Activated CD4-positive, alpha-beta T cell treated with anti-CD3 and anti-CD28 coated beads, Interleukin-2, amount 50 U/mL, for 48 hours (primary cell): ENCODE measurements around the gene FBXO17.
"Not testable (repeated sequence)": the region's sequence is repeated elsewhere in the genome, so short reads cannot be mapped to it uniquely, and the experiment has no call there.

Experiments used
- DNase-seq, 2 experiments: peaks; one replicate each; pipeline ENCODE4 v3.0.0-alpha.2; 2020

The FBXO17 gene

DNA sequence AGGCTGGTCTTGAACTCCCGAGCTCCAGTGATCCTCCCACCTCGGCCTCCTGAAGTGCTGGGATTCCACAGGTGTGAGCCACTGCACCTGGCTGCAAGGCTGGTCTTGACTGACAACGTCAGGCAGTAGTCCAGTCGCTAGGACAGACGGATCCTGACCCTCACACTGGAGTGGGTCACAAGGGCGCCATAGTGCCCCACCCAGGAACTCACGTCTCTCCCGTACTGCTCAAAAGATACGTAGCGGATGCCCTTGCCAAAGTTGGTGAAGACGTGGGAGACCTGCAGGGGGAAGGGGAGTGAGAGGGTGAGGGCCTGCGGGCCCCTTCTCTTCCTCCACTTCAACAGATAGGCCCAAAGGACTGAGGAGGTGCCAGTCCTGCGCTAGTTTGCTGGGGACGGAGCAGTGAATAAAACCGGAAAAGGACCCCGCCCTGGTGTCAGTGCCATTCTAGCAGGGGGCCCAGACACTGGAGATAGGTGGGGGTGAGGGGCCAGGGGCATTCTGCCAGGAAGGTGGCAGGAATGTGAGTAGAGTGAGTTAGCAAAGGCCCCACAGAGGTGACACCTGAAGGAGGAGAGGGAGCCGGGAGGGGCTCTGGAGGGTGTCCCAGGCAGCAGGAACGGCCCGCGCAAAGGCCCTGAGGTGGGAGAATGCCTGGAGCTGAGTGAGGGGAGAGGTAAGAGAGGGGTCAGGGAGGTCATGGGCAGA lies 32.9 kb downstream of the FBXO17 start:
- DNase-seq, result no peak

DNA sequence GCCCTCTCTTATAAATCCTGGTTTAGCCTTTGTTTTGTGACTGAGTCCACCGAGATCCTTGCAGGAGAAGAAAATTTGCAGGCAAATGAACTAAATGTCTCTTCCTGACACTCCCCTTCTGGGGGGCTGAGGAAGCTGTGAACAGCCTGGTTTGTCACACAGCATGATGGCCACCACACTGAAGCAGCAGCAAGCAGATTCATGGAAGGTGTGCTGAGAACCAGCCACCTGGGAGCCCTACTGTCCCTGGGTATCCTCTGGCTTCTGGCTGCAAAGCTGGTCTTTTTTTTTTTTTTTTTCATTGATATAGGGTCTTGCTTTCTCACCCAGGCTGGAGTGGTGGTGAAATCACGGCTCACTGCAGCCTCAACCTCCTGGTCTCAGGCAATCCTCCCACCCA lies 33.6 kb downstream of the FBXO17 start:
- no peak for DNase-seq

DNA sequence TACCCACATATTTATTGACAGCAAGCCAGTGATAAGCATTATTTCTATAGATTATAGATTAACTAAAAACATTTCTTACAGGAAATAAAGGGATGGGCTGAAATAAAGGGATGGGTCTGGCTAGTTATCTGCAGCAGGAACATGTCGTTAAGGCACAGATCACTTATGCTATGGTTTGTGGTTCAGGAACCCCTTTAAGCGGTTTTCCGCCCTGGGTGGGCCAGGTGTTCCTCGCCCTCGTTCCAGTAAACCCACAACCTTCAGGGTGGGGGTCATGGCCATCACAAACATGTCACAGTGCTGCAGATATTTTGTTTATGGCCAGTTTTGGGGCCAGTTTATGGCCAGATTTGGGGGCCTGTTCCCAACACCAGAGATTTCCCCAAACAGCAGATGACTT lies 34.1 kb downstream of the FBXO17 start:
- DNase-seq, result not testable (repeated sequence)

DNA sequence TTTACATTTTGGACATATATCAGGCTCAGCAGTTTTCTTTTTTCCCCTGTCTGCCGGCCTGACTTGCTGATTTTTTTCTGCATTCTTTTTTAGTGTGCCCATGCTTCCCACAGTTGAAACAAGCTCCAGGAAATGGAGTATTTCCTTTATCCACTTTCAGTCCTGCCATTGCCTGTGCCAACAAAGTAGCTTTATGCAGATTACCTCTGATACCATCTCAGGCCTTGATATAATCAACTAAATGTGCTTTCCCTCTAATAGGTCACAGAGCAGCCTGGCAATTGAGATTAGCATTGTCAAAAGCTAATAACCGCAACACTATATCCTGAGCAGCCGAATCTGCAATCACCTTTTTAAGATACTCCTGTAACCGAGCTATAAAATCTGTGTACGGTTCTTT lies 35.6 kb downstream of the FBXO17 start:
- DNase-seq, result no peak

DNA sequence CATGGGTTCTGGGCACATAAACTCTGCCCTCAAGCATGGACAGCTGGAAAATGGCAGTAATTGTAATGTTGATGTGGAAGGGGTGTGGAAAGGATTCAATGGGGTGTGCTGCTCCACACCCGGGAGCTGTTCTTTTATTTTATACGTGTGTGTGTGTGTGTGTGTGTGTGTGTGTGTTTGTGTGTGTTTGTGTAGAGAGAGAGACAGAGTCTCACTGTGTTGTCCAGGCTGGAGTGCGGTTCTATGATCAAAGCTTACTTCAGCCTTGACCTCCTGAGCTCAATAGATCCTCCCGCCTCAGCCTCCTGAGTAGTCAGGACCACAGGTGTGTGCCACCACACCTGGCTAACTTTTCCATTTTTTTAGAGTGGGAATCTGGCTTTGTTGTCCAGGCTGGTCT lies 42.0 kb downstream of the FBXO17 start:
- DNase-seq, result no peak

DNA sequence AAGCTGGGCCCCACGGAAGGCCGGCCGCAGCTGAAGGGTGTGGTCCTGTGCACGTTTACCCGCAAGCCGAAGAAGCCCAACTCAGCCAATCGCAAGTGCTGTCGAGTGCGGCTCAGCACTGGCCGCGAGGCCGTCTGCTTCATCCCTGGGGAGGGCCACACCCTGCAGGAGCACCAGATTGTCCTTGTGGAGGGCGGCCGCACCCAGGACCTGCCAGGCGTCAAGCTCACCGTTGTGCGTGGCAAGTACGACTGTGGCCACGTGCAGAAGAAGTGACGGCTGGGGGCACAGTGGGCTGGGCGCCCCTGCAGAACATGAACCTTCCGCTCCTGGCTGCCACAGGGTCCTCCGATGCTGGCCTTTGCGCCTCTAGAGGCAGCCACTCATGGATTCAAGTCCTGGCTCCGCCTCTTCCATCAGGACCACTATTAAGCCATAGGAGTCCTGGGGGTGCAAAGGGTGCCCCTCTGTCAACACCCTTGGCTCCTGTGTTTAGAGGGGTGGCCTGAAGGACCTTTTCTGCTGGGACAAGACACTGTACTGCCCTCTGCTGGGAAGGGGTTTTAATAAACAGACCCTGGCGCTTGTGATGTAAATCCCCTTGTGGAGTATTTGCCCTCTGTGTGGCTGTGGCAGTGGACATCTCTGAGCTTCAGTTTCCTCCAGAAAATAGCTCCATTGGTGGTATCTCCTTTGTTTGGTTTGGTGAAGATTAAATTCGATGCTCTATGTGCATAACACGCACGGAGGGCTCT lies 42.9 kb downstream of the FBXO17 start:
- peak in 1 of 2 experiments; percentile 37 for DNase-seq

DNA sequence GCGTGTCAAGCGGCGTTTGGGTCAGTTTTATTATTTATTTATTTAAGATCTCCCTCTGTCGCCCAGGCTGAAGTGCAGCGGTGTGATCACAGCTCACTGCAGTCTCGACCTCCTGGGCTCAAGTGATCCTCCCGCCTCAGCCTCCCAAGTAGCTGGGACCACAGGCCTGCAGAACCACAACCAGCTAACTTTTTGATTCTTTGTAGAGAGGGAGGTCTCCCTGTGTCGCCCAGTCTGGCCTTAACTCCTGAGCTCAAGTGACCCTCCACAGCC lies 44.1 kb downstream of the FBXO17 start:
- DNase-seq, result no peak

DNA sequence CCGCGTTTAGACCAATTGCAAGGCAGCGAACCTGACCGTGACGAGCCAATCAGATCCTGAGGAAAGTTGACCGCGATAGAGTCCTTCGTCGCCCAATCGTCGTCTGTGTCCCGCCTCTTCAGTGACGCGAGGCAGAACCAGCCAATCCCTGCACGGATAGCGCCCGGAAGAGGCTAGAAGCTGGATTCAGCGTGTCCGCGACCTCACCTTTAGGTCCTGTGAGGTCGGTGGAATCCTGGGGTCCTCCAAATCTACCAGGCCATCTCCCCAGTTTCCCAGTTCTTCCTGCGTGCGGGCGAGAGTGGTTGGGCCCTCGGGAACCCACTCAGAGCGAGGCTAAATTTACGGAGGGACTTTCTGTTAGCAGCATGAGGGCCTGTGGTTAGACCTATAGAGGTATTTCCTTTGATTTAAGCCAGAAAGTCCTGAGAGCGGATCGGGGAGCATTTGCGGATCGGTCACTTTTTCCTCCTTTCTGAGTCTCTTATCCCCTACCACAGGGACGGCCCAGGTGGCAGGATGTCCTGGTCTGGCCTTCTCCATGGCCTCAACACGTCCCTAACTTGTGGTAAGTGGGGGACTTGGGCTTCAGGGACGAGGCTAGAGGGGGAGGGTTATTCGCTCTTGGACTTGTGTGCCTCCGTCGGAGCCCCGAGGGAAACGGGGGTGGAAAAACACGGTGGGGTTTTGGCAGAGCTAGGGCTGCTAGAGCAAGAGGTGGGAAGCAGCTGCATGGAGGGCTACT lies 44.6 kb downstream of the FBXO17 start, which contains the start of gene MRPS12:
MRPS12 (plus strand) TSS at position 169 of the 745 bp plus-strand sequence; CDS start at position 520, 351 bp downstream.
- DNase-seq, result peak; percentile 98

DNA sequence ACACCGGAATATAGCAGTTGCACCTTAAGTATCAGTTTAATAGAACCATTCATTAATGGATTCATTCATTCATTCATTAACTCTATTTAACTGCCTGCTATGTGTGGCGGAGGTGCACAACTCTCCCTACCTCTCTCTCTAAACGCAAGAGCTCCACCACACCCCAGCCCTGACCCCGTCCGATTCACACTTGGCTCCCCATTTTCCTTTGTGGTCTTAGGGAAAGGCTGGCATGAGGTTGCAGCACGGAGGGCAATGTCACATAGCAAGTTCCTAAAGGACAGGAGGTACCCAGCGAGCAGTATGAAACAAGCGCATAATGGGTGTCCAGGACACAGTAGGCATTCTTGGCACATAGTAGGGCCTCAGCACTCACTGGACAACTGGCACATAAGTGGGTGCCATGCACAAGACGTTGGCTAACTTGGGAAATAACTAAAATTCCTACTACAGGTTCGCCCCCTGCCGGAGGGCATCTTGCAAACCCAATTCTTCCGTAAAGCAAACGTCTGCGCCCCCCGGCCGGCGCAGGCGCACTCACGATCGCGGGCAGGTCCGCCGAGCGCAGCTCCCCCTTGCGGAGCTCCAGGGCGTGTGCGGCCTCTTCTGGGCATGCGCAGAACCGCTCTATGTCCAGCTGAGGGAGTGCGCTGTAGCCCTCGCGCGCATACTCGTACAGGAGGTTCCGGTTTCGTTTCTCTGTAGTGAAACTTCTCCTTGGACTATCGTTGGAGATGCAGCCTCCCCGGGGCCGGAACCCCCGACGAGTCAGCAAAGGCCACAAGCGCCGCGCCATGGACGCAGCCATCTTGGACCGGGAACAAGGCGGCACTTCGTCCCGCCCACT lies 45.4 kb downstream of the FBXO17 start, which contains the start of gene SARS2:
SARS2 (minus strand) TSS at position 835 of the 847 bp plus-strand sequence; CDS start at position 808, 27 bp downstream.
- peak; percentile 89 to 92 for DNase-seq

DNA sequence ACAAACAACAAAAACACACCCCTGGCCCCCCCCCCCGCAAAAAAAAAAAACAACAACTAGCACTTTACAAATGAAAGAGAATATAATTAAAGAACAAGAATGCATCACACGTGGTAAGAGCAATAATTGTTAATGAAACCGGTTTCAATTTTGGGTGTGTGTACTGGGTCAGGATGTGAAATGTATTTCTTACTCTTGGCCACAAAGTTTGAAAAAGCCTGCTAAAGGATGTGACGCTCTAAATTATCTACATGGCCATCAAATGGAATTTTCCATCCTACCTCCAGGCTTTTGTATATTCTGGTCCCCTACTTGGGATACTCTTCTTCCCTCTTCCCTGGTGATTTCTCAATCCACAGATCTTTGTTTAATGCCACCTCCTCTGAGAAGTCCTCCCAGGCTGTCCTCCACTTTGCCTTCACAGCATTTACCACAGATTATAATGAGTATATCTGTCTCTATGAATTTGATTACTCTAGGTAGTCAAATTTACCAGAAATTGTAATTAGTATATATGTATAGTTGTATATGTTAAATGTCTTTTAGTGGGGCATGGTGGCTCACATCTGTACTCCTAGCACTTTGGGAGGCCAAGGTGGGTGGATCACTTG lies 47.0 kb downstream of the FBXO17 start:
- DNase-seq, result no peak

DNA sequence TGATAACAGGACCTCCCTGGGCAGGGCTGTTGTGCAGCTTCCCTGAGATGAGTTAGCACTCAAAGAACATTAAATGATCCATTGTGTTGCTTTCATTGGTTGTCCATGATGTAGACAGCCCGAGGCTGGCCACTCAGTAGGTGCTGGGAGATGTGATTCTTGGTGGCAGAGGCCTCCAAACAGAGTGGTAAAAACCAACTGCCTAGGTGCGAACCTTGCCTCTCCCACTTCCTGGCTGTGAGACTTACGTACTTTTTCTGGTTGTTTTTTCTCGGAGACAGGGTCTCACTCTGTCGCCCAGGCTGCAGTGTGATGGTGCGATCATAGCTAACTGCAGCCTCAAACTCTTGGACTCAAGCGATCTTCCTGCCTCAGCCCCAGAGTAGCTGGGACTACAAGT lies 51.2 kb downstream of the FBXO17 start:
- no peak for DNase-seq

DNA sequence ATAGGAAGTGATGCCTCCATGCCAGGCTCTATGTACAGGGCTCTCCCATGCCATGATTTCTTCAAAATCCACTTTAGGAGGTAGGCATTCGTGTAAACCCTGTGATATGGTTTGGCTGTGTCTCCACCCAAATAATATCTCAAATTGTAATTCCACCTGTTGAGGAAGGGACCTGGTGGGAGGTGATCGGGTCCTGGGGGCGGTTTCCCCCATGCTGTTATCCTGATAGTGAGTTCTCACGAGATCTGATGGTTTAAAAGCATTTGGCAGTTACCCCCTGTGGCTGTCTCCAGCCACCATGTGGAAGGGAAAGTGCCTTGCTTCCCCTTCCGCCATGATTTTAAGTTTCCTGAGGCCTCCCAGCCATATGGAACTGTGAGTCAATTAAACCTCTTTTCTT lies 53.1 kb downstream of the FBXO17 start:
- no peak for DNase-seq

DNA sequence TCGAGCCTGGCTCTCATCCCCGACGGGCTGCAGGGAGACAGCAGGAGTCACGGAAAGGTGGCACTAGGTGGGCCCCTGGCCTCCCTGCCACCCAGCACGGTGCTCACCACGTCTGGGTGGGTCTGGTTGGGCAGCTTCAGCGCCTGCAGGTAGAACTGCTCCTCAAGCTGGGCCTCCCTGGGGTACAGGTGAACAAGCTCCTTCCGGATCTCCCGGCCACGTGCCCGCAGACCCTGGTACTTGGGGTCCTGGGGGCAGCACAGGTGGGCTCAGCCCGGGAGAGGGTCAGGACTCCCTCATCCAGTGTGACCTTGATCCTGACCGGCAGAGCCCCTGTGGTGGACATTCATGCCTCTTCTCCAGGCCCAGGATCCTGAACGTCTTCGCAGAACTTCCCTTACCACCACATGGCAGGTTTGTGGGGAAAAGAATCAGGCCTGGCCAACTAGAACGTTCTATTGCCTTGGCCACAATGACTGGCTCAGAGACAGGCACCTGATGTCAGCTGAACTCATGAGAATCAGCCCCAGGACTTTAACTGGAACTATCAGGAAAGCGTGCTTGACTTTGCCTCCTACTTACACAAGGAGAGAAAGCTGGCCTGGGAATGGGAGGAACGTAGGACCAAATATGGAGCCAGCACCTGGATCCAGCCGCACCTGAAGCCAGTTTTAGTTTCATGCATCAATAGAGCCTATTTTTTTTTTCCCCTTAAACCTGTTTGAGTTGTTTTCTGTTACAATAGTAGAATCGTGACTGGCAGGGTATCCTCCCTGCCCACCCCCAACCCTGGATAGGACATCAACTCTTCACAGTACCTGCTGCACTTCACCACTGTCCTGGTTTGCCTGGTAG lies 53.9 kb downstream of the FBXO17 start:
- no peak for DNase-seq

DNA sequence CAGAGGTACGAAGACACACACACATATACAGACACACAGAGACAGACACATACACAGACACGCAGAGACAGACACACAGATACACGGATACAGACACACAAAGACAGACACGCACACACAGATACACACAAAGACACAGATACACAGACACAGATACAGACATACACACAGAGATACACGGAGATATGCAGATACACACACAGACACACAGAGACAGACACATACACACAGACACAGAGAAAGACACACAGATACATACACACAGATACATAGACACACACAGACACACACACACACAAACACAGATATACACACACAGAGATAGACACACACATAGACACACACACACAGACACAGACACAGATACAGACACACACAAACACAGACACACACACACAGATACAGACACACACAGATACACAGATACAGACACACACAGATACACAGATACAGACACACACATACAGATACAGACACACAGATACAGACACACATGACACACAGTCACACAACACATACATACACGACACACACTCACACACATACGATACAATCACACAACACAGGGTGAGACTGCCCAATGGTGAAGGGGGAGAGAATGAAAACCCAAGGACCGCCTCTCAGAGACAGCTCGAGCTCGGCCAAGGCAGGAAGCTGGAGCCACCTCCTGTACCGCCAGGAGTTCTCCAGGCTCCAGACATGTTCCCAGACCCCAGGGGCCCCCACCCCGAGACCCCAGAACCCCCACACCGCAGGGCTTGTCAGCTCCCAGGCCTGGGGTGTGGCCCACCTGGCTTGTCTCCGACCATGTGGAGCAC lies 54.7 kb downstream of the FBXO17 start:
- DNase-seq, result no peak

DNA sequence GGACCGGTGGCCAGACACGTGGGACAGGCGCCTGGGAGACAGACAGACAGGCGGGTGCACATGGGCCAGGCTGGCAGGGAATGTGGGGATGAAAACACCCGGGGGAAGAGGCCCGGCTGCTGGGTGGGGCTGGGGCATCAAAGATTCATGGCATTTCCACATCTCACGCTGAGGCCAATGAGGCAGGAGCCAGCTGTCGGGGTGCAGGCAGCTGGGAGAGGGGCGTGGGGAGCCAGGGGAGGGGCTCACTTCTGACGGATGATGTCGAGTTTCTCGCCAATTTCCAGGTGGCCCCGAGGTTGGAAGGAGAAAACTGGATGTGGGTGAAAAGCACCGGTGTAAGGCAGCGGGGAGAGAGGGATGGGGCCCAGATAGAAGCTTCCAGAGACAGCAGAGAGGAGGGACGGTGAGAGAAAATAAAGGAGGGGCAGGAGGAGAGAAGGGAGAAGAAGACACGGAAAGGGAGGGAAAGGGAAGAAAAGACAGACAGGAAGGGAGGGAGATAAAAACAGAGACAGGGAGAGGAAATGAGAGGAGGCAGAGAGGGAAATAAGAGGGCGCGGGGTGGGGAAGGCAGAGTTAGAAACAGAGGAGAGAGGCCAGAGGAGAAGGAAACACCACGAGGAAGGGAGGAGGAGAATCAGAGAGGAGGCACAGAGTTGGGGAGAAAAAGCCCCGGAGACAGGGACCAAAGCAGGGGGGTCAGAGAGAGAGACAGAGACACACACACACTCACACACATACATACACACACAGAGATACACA lies 55.5 kb downstream of the FBXO17 start:
- no peak for DNase-seq

DNA sequence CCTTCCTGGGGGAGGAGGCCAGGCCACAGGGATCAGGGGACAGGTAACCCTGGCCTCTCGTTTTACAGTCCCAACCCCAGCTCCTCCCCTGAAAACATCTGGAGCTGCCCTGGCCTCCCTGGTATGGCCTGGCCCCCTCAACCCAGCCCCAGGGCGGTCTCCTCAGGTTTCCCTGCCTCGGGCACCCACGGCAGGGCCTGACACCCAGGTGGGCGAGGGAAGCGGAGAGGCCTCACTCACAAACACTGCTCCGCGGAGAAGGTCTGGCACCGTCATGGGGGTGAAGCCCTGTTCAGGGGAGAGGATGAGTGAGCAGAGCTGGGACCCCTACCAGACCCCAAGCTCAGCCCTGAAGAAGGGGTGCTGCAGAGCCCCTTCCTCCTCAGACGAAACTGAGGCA lies 57.0 kb downstream of the FBXO17 start:
- DNase-seq, result no peak

DNA sequence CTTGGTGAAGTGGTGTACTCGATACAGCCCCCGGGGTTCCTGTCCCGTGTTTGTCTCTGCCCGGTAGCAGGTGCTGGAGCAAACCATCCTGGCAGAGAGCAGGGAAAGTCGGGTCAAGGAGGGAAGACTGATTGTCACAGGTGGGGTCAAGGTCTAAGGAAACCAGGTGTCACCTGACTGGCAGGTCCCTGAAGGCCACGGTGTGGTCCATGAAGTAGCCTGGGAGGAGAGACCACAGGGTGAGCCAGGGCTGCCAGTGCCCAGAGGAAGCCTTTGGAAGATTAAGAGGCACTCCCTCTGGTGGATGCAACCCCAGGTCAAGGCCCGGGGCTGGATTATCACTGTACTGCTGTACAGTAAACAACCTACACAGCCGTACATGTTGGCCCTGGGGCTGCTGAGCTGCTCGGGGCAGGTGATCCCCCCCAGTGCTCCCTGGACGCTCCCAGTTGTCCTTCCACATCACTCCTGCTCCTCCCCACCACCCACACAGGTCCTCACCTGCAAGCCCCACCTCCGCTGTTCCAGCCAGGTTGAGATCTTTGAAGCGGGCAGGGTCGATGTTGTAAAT lies 57.5 kb downstream of the FBXO17 start:
- no peak for DNase-seq

DNA sequence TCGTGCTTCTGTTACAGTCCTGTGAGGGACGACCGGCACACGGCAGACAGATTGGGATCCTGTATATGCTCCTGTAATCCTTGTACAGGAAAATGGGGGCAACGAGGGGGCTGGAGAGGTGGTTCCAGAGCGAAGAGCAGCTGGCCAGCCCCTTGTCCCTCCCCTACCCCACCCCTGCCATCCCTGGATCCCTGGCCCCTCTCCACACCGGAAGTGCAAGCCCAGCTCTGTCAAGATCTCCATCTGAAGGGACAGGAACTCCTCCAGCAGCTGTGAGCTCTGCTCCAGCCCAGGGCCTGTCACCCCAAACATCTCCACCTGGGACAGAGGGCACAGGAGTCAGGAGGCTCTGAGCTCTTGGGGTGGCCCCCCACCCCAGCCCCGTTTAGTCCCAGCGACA lies 58.0 kb downstream of the FBXO17 start:
- no peak for DNase-seq
